GM23338 (cell line): ENCODE measurements around the gene ARMC8.
A peak's percentile ranks its signal among the peaks of the same experiment; 100 is the strongest.

ENCODE experiments used
- CREB1 ChIP-seq: fragments of 250-450 bp; sonication (Bioruptor Pico); IDR thresholded peaks from 2 replicates; pipeline ENCODE4 v1.5.0; 2020; ENCODE audit warnings: low read depth, mild to moderate bottlenecking, moderate library complexity
- CTCF ChIP-seq, 2 experiments: fragments of 200-600 bp in 1 of 2; sonication (generic) in 1 of 2; conservative IDR thresholded peaks; 2 replicates each; pipeline versions ENCODE4 v1.5.1 to v1.6.1; 2016 to 2017; ENCODE audit warnings: antibody characterized with exemption in 2 of 2, low read depth in 2 of 2, mild to moderate bottlenecking in 2 of 2, moderate library complexity in 1 of 2
- ETS1 ChIP-seq: IDR thresholded peaks from 2 replicates; pipeline ENCODE4 v1.6.1; 2016; ENCODE audit warnings: antibody characterized with exemption
- EZH2 ChIP-seq: fragments of 200-600 bp; sonication (generic); IDR thresholded peaks from one replicate; pipeline ENCODE4 v1.8.0; 2017; ENCODE audit warnings: antibody characterized with exemption, mild to moderate bottlenecking, low read depth; ENCODE audit not compliant: unreplicated experiment
- EZH2phosphoT487 ChIP-seq: fragments of 200-600 bp; sonication (generic); IDR thresholded peaks from one replicate; pipeline ENCODE4 v1.8.1; 2018; ENCODE audit warnings: antibody characterized with exemption; ENCODE audit not compliant: unreplicated experiment
- JUNB ChIP-seq: IDR thresholded peaks from one replicate; pipeline ENCODE4 v1.6.1; 2016; ENCODE audit warnings: antibody characterized with exemption; ENCODE audit not compliant: unreplicated experiment
- POLR2AphosphoS5 ChIP-seq: IDR thresholded peaks from 2 replicates; pipeline ENCODE4 v1.6.1; 2016; ENCODE audit warnings: antibody characterized with exemption, low read depth
- REST ChIP-seq: IDR thresholded peaks from one replicate; pipeline ENCODE4 v1.6.1; 2018; ENCODE audit warnings: antibody characterized with exemption; ENCODE audit not compliant: unreplicated experiment
- STAT1 ChIP-seq: IDR thresholded peaks from one replicate; pipeline ENCODE4 v1.6.1; 2016; ENCODE audit warnings: antibody characterized with exemption; ENCODE audit not compliant: unreplicated experiment
- ZNF114 ChIP-seq: fragments of 250-450 bp; sonication (Bioruptor Pico); IDR thresholded peaks from 2 replicates; pipeline ENCODE4 v1.5.0; 2020; ENCODE audit warnings: mild to moderate bottlenecking, moderate library complexity
- ZNF331 ChIP-seq: fragments of 250-450 bp; sonication (Bioruptor Pico); IDR thresholded peaks from 2 replicates; pipeline ENCODE4 v1.5.0; 2020; ENCODE audit warnings: low read depth, mild to moderate bottlenecking, moderate library complexity
- ZNF462 ChIP-seq: fragments of 250-450 bp; sonication (Bioruptor Pico); IDR thresholded peaks from 2 replicates; pipeline ENCODE4 v1.5.0; 2020; ENCODE audit warnings: mild to moderate bottlenecking, moderate library complexity

GRCh38 chr3:138284957-138285477 is 97.9 kb downstream of the ARMC8 start:
- TF ChIP-seq EZH2, result no peak
- peak; percentile 40 to 56; a peak in 3 of 4 replicates for TF ChIP-seq CTCF (conservative IDR thresholded peaks at IDR 0.05; ENCODE audit: low read depth in 2 of 2)
- no peak for TF ChIP-seq EZH2phosphoT487
- no peak for TF ChIP-seq REST
- no peak for TF ChIP-seq POLR2AphosphoS5
- no peak for TF ChIP-seq JUNB
- no peak for TF ChIP-seq ZNF114
- TF ChIP-seq CREB1 (CRISPR knock-in tag), result no peak
- TF ChIP-seq ZNF331 (CRISPR knock-in tag), result no peak
- no peak for TF ChIP-seq STAT1
- no peak for TF ChIP-seq ZNF462 (CRISPR knock-in tag)
- TF ChIP-seq ETS1, result no peak
